Sigmoid colon (tissue), 4 donors: Measurements from ENCODE around the gene ATP2B1.

Source experiments
- CTCF ChIP-seq, 4 experiments: fragments of 450-650 bp in 3 of 4; fragments of 200-600 bp in 1 of 4; IDR thresholded peaks; one replicate each; pipeline ENCODE4 v1.5.1; 2016 to 2019; ENCODE audit warnings: antibody characterized with exemption in 4 of 4, mild to moderate bottlenecking in 3 of 4, moderate library complexity in 2 of 4
- POLR2AphosphoS5 ChIP-seq, 4 donors: sonication (generic); formaldehyde crosslinking; IDR thresholded peaks; one replicate each; pipeline ENCODE4 v1.6.1; 2017; ENCODE audit warnings: antibody characterized with exemption in 4 of 4

- no peak for TF ChIP-seq CTCF (IDR thresholded peaks at IDR 0.05)
- no peak for TF ChIP-seq POLR2AphosphoS5 (IDR thresholded peaks at IDR 0.05)
These were observed 44.2 kb downstream of the ATP2B1 start for GRCh38 chr12:89664441-89664840.
